ENCODE measurements around the gene DUS3L. TPM values are rescaled to one million over a fixed set of nuclear protein-coding genes. Genes with fewer than 3 reads are reported as not detected.

The DUS3L gene
- total RNA-seq, 1 donor from 2014 or later, result 65.1 TPM

GRCh38 chr19:5800361-5801270 is 9.7 kb upstream of the DUS3L start:
- no peak for DNase-seq (ENCODE audit: low read depth, low spot score)
- peaks cover 23% of the 10 kb centered on the region for H3K4me1 Mint-ChIP-seq
- H3K9me3 Mint-ChIP-seq, result no peaks in the 10 kb centered on the region
- H3K27me3 Mint-ChIP-seq (ENCODE audit: low read depth), result peaks cover 25% of the 10 kb centered on the region
- H3K4me3 Mint-ChIP-seq, result no peak overlapping the region
- H3K27ac Mint-ChIP-seq (ENCODE audit: unreplicated experiment), result no peak overlapping the region
- TF ChIP-seq CTCF (conservative IDR thresholded peaks at IDR 0.05), result no peak
- no peaks in the 10 kb centered on the region for H3K36me3 Mint-ChIP-seq (ENCODE audit: low read depth)

GRCh38 chr19:5799247-5800241 is 8.6 kb upstream of the DUS3L start:
- Mint-ChIP-seq H3K4me1 (peaks cover 23% of the 10 kb centered on the region), H3K36me3 (ENCODE audit: low read depth) (no peaks in the 10 kb centered on the region), H3K9me3 (no peaks in the 10 kb centered on the region), H3K4me3 (no peak overlapping the region), H3K27ac (ENCODE audit: unreplicated experiment) (no peak overlapping the region), H3K27me3 (ENCODE audit: low read depth) (peaks cover 20% of the 10 kb centered on the region)
- DNase-seq (ENCODE audit: low read depth, low spot score), result no peak
- TF ChIP-seq CTCF (conservative IDR thresholded peaks at IDR 0.05), result no peak

- Mint-ChIP-seq H3K27me3 (ENCODE audit: low read depth) (peaks cover 9% of the 10 kb centered on the region), H3K36me3 (ENCODE audit: low read depth) (no peaks in the 10 kb centered on the region), H3K9me3 (no peaks in the 10 kb centered on the region), H3K27ac (ENCODE audit: unreplicated experiment) (no peak overlapping the region), H3K4me3 (no peak overlapping the region), H3K4me1 (peaks cover 11% of the 10 kb centered on the region)
- no peak for DNase-seq (ENCODE audit: low read depth, low spot score)
- no peak for TF ChIP-seq CTCF (conservative IDR thresholded peaks at IDR 0.05)
Measured at GRCh38 chr19:5798244-5798643, 7.3 kb upstream of the DUS3L start.

- no peak overlapping the region for H3K27ac Mint-ChIP-seq (ENCODE audit: unreplicated experiment)
- peaks cover 2% of the 10 kb centered on the region for H3K27me3 Mint-ChIP-seq (ENCODE audit: low read depth)
- peaks cover 2% of the 10 kb centered on the region for H3K9me3 Mint-ChIP-seq
- TF ChIP-seq CTCF (conservative IDR thresholded peaks at IDR 0.05), result no peak
- H3K4me3 Mint-ChIP-seq, result no peak overlapping the region
- DNase-seq (ENCODE audit: low read depth, low spot score), result no peak
- H3K36me3 Mint-ChIP-seq (ENCODE audit: low read depth), result peaks cover 4% of the 10 kb centered on the region
- peaks cover 9% of the 10 kb centered on the region for H3K4me1 Mint-ChIP-seq
Measured at GRCh38 chr19:5795382-5795919, 4.5 kb upstream of the DUS3L start.

- peaks cover 14% of the 10 kb centered on the region for H3K4me1 Mint-ChIP-seq
- no peak overlapping the region for H3K27ac Mint-ChIP-seq (ENCODE audit: unreplicated experiment)
- peaks cover 8% of the 10 kb centered on the region for H3K36me3 Mint-ChIP-seq (ENCODE audit: low read depth)
- H3K27me3 Mint-ChIP-seq (ENCODE audit: low read depth), result peaks cover 3% of the 10 kb centered on the region
- TF ChIP-seq CTCF (conservative IDR thresholded peaks at IDR 0.05), result no peak
- no peak for DNase-seq (ENCODE audit: low read depth, low spot score)
- H3K4me3 Mint-ChIP-seq, result no peak overlapping the region
- H3K9me3 Mint-ChIP-seq, result peaks cover 2% of the 10 kb centered on the region
Measured at GRCh38 chr19:5793188-5793587, 2.2 kb upstream of the DUS3L start.

All from neural crest cell (in vitro differentiated cells).